HG03354 (cell line): Measurements from ENCODE around the gene NRM.

ENCODE experiments used
- ATAC-seq: cut with Tn5 transposase; IDR thresholded peaks from one replicate; pipeline ENCODE4 v1.9.1; 2021; ENCODE audit warnings: mild to moderate bottlenecking; ENCODE audit not compliant: unreplicated experiment, poor library complexity, severe bottlenecking

The NRM gene

DNA sequence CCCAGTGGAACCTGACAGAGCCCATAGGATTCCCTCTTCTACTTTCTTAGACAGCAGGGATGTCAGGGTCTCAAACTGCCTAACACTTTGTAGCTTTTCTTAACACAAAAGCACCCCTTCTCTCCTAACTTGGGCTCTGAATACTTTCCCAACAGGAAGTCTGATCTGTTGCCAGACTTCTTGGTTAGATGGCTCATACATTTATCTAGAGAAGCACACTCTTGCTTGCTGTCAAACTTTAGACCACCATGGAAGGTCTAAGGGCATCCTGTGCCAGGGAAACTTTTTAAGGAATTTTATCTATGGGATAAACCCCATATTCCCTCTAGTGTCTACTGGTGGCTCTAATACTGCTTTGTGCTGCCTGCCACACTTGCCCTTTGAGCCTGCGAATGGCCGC lies 47.1 kb downstream of the NRM start:
- no peak for ATAC-seq

DNA sequence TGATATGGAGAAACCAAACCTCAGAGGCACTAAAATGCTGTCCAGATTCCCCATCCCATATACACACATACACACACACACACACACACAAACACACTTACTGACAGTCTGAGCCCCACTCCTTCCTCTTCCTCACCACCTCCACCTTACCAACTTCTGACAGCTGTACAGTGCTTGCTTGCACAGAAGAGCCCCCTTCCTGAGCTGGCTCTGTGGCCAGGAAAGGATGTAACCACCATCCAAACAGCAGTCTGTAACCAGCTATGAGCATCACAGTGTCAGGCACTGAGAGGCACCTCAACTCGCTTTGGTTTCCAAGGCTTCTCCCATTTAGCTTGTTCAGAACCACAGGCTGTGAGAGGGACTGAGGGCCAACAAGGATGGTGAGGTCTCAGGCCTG lies 49.7 kb downstream of the NRM start:
- no peak for ATAC-seq

DNA sequence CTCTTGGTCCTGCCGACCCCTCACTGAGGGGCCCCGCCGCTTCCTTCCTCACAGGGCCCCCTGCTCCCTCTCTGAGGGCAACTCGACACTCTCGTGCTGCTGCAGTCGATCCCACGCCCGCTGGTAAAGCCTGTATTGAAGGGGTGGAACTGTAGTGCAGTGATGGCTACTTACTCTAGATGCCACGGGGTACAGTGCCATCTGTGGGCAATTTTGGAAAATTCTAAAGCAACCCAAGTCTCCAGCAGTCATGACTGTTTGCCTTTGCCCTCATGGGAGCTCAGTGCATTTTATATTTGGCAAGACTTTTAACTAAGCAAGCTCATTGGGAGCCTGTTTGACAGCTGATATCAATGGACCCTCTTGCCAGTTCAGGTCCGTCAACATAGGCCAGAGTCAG lies 50.3 kb downstream of the NRM start:
- ATAC-seq, result no peak
